ENCODE data around the gene SSR4. TPM values are rescaled to one million over a fixed set of nuclear protein-coding genes. Genes with fewer than 3 reads are reported as not detected.

Gene SSR4
- total RNA-seq, 1 donor from 2014 or later: 331 TPM

- TF ChIP-seq, protein P1, sequence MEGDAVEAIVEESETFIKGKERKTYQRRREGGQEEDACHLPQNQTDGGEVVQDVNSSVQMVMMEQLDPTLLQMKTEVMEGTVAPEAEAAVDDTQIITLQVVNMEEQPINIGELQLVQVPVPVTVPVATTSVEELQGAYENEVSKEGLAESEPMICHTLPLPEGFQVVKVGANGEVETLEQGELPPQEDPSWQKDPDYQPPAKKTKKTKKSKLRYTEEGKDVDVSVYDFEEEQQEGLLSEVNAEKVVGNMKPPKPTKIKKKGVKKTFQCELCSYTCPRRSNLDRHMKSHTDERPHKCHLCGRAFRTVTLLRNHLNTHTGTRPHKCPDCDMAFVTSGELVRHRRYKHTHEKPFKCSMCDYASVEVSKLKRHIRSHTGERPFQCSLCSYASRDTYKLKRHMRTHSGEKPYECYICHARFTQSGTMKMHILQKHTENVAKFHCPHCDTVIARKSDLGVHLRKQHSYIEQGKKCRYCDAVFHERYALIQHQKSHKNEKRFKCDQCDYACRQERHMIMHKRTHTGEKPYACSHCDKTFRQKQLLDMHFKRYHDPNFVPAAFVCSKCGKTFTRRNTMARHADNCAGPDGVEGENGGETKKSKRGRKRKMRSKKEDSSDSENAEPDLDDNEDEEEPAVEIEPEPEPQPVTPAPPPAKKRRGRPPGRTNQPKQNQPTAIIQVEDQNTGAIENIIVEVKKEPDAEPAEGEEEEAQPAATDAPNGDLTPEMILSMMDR (IDR thresholded peaks at IDR 0.05): no peak
- H3K4me3 ChIP-seq: no peak overlapping the region
- H3K9me3 ChIP-seq: no peaks in the 10 kb centered on the region
- intact Hi-C loops (cut with DNase I): no loop called here
- H3K27me3 ChIP-seq: no peaks in the 10 kb centered on the region
- H3K27ac ChIP-seq: no peak overlapping the region
- DNase-seq (ENCODE audit: low spot score in 2 of 2): no peak
- H3K36me3 ChIP-seq: peaks cover 9 to 50% of the 10 kb centered on the region in 2 donors
- H3K4me1 ChIP-seq: peaks cover 0 to 3% of the 10 kb centered on the region in 2 donors
Observed at GRCh38 chrX:153789654-153790053, 4.8 kb upstream of the SSR4 start.

GRCh38 chrX:153791104-153791852 lies 3.2 kb upstream of the SSR4 start:
- Histone ChIP-seq H3K36me3 (peaks cover 0 to 34% of the 10 kb centered on the region in 2 donors), H3K9me3 (no peaks in the 10 kb centered on the region), H3K27ac (no peak overlapping the region), H3K4me1 (peaks cover 0 to 6% of the 10 kb centered on the region in 2 donors), H3K27me3 (no peaks in the 10 kb centered on the region), H3K4me3 (no peak overlapping the region)
- intact Hi-C loops (cut with DNase I): no loop called here
- no peak for DNase-seq (ENCODE audit: low spot score in 2 of 2)
- TF ChIP-seq, protein P1 (IDR thresholded peaks at IDR 0.05): no peak

DNA sequence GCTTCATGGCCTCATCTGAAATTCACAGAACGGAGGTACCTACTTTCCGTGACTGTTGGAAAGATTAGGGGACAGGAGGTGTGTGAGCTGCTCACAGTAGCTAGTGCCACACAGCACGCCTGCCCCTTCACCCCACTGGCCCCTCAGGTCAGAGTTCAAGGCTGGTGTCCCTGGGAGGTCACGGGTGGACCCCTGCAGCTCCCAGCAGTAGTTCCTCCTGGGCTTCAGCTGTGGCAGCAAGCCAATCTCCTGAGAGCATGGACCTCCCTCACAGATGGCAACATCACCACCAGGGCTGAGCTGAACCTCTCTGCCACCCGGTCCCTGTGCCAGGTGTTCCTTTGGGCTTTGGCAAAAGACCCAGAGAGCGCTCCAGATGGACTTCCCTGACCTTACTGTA lies 2.1 kb upstream of the SSR4 start:
- H3K36me3 ChIP-seq: peaks cover 0 to 30% of the 10 kb centered on the region in 2 donors
- TF ChIP-seq, protein P1 (IDR thresholded peaks at IDR 0.05): no peak
- peaks cover 0 to 6% of the 10 kb centered on the region in 2 donors for H3K4me1 ChIP-seq
- intact Hi-C loops (cut with DNase I): no loop called here
- H3K27ac ChIP-seq: no peak overlapping the region
- H3K27me3 ChIP-seq: no peaks in the 10 kb centered on the region
- H3K4me3 ChIP-seq: peak overlapping the region in 1 of 2 donors; percentile 71
- DNase-seq (ENCODE audit: low spot score in 2 of 2): no peak
- H3K9me3 ChIP-seq: no peaks in the 10 kb centered on the region

DNA sequence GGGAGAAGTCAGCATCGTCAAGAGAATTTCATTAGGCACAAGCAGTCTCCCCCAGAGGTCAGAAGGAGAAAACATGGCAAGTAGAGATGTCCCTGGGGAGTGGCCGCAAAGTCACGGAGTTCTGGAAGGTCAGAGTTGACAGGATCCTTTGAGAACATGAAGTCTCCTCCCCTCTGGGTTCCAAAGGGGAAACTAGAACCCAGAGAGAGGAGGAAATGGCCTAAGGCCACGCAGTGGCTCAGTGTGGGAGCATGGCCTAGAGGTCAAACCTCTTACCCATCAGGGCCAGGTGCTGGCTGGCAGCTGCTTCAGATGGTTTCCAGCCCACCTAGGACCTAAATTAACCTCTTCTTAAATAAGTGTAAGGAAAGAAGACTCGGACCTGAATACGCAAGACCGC lies 1.2 kb upstream of the SSR4 start:
- H3K4me3 ChIP-seq: peak overlapping the region; percentile 71 to 76
- H3K27ac ChIP-seq: peak overlapping the region; percentile 93 to 96
- H3K9me3 ChIP-seq: no peaks in the 10 kb centered on the region
- no peaks in the 10 kb centered on the region for H3K27me3 ChIP-seq
- H3K36me3 ChIP-seq: peaks cover 1 to 30% of the 10 kb centered on the region in 2 donors
- peaks cover 0 to 6% of the 10 kb centered on the region in 2 donors for H3K4me1 ChIP-seq
- TF ChIP-seq, protein P1 (IDR thresholded peaks at IDR 0.05): no peak
- intact Hi-C loops (cut with DNase I): no loop called here
- DNase-seq (ENCODE audit: low spot score in 2 of 2): no peak

GRCh38 chrX:153794897-153795816 lies 689 bp downstream of the SSR4 start:
- no peaks in the 10 kb centered on the region for H3K27me3 ChIP-seq
- peaks cover 6 to 26% of the 10 kb centered on the region in 2 donors for H3K36me3 ChIP-seq
- no peaks in the 10 kb centered on the region for H3K9me3 ChIP-seq
- H3K27ac ChIP-seq: peak overlapping the region; percentile 93 to 96
- peaks cover 3 to 6% of the 10 kb centered on the region in 2 donors for H3K4me1 ChIP-seq
- peak in 1 of 2 donors; percentile 69 for DNase-seq (ENCODE audit: low spot score in 2 of 2)
- TF ChIP-seq, protein P1 (IDR thresholded peaks at IDR 0.05): no peak
- H3K4me3 ChIP-seq: peak overlapping the region; percentile 71 to 76
- intact Hi-C loops (cut with DNase I): loop anchor here (1.0 kb wide), 2 partner anchors 71 to 133 kb away; partner anchors contain the start of genes ABCD1 and BCAP31

Measured in ascending aorta (tissue), 2 donors.